Neuronal stem cell (in vitro differentiated cells): ENCODE measurements around the gene MYOG.

Experiments
- DNase-seq: peaks from one replicate; pipeline ENCODE4 v3.0.0-alpha.2; 2013; ENCODE audit warnings: low spot score
- H2AFZ ChIP-seq: one replicate; pipeline ENCODE4 v1.6.1; 2013; ENCODE audit warnings: mild to moderate bottlenecking, low read length, inconsistent platforms
- H2AK5ac ChIP-seq: 2 replicates; pipeline ENCODE4 v1.6.1; 2013; ENCODE audit warnings: low read depth, mild to moderate bottlenecking, inconsistent platforms, low read length, moderate library complexity, mixed read lengths
- H2BK120ac ChIP-seq: 2 replicates; pipeline ENCODE4 v1.6.1; 2013; ENCODE audit warnings: low read depth, mild to moderate bottlenecking, inconsistent platforms, low read length, moderate library complexity, mixed read lengths
- H2BK12ac ChIP-seq: one replicate; pipeline ENCODE4 v1.6.1; 2013; ENCODE audit warnings: low read length, inconsistent platforms
- H2BK15ac ChIP-seq: 2 replicates; pipeline ENCODE4 v1.6.1; 2013; ENCODE audit warnings: mild to moderate bottlenecking, low read length, inconsistent platforms, mixed read lengths
- H2BK5ac ChIP-seq: one replicate; pipeline ENCODE4 v1.6.1; 2013; ENCODE audit warnings: inconsistent platforms, mild to moderate bottlenecking, low read length, moderate library complexity
- H3K14ac ChIP-seq: one replicate; pipeline ENCODE4 v1.6.1; 2013; ENCODE audit warnings: low read length, inconsistent platforms
- H3K18ac ChIP-seq: 2 replicates; pipeline ENCODE4 v1.6.1; 2013; ENCODE audit warnings: low read length, inconsistent platforms
- H3K23ac ChIP-seq: 2 replicates; pipeline ENCODE4 v1.6.1; 2013; ENCODE audit warnings: low read depth, mild to moderate bottlenecking, mixed read lengths, low read length, inconsistent platforms; ENCODE audit not compliant: poor library complexity
- H3K27ac ChIP-seq: replicated peaks from 3 replicates; pipeline ENCODE4 v1.5.1; 2013; ENCODE audit warnings: low read length, inconsistent platforms
- H3K27me3 ChIP-seq, 3 experiments: 2 replicates each; pipeline ENCODE4 v1.6.1; 2013; ENCODE audit warnings: low read length in 3 of 3, mild to moderate bottlenecking in 2 of 3, inconsistent platforms in 1 of 3, low read depth in 1 of 3, mixed read lengths in 1 of 3, moderate library complexity in 1 of 3; ENCODE audit not compliant: control insufficient read depth in 3 of 3, insufficient read depth in 3 of 3
- H3K36me3 ChIP-seq, 2 donors: replicated peaks in 1 of 2; 2 replicates each; pipeline ENCODE4 v1.6.1; 2013; ENCODE audit warnings: low read length in 2 of 2; ENCODE audit not compliant: control insufficient read depth in 2 of 2, insufficient read depth in 2 of 2
- H3K4ac ChIP-seq: 2 replicates; pipeline ENCODE4 v1.6.1; 2013; ENCODE audit warnings: inconsistent platforms, mild to moderate bottlenecking, low read length, moderate library complexity
- H3K4me1 ChIP-seq, 2 donors: 1 replicate in 1 of 2; 2 replicates in 1 of 2; pipeline ENCODE4 v1.6.1; 2013; ENCODE audit warnings: low read length in 2 of 2, low read depth in 1 of 2; ENCODE audit not compliant: control insufficient read depth in 2 of 2, insufficient read depth in 1 of 2
- H3K4me2 ChIP-seq: one replicate; pipeline ENCODE4 v1.6.1; 2013; ENCODE audit warnings: mild to moderate bottlenecking, low read length, inconsistent platforms; ENCODE audit not compliant: insufficient read depth, poor library complexity, severe bottlenecking
- H3K4me3 ChIP-seq, 2 donors: 2 replicates each; pipeline ENCODE4 v1.5.1; 2013; ENCODE audit warnings: low read length in 2 of 2, mild to moderate bottlenecking in 2 of 2, inconsistent platforms in 1 of 2, moderate library complexity in 1 of 2
- H3K79me1 ChIP-seq: one replicate; pipeline ENCODE4 v1.6.1; 2013; ENCODE audit warnings: low read depth, mild to moderate bottlenecking, inconsistent platforms, low read length, moderate library complexity
- H3K9ac ChIP-seq: one replicate; pipeline ENCODE4 v1.6.1; 2013; ENCODE audit warnings: mild to moderate bottlenecking, low read depth, low read length, inconsistent platforms; ENCODE audit not compliant: poor library complexity
- H3K9me3 ChIP-seq, 2 donors: replicated peaks in 1 of 2; 2 replicates each; pipeline versions ENCODE3 to v1.6.1; 2013; ENCODE audit warnings: low read length in 2 of 2, mild to moderate bottlenecking in 2 of 2, inconsistent platforms in 1 of 2, low read depth in 1 of 2, mixed read lengths in 1 of 2, moderate library complexity in 1 of 2; ENCODE audit not compliant: control insufficient read depth in 2 of 2, insufficient read depth in 1 of 2
- H4K8ac ChIP-seq: one replicate; pipeline ENCODE4 v1.6.1; 2013; ENCODE audit warnings: low read depth, mild to moderate bottlenecking, inconsistent platforms, low read length, moderate library complexity
- H4K91ac ChIP-seq: one replicate; pipeline ENCODE4 v1.6.1; 2013; ENCODE audit warnings: low read length, low read depth, mild to moderate bottlenecking, inconsistent platforms; ENCODE audit not compliant: poor library complexity
- WGBS, 2 donors: extraction: QIAGEN DNeasy Blood & Tissue Kit; methylation state at CpG; one replicate each; pipeline ENCODE4 v1.1.7; 2013; ENCODE audit warnings: missing lambda C conversion rate in 2 of 2, mixed read lengths in 1 of 2; ENCODE audit not compliant: insufficient read length in 2 of 2, insufficient replicate concordance in 1 of 2; ENCODE audit errors: extremely low coverage in 2 of 2; 5-methylcytosine and 5-hydroxymethylcytosine counted together

Gene MYOG

DNA sequence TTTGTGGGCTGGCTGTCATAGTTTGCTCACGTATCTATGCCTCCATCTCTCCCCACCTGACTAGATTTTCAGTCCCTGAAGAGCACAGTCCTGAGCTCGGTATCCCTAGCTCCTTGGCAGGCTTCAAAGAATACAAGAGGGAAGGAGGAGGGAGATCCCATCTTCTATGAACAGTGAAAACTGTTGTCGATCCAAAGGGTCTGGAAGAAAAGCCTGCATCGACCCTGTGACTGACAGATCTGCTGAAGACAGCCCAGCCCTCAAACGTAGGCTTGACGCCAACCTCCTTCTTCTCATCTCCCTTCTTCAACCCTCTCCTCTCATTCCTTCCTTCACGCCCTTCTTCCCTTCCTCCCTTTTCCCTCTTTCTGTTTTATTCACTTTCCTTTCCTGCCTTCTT, 28.4 kb upstream of the MYOG start:
- 92% methylated on average over 1 of the region's 7 CpGs; no CpG with 5 or more reads in 1 of the 2 donors for WGBS, 2 donors
- H2BK12ac ChIP-seq = no peak overlapping the region
- no peak overlapping the region for H4K91ac ChIP-seq
- peaks cover 0 to 2% of the 10 kb centered on the region in 2 donors for H3K4me1 ChIP-seq
- H3K36me3 ChIP-seq = no peaks in the 10 kb centered on the region
- no peak overlapping the region for H2BK15ac ChIP-seq
- DNase-seq = no peak
- H3K9me3 ChIP-seq = no peaks in the 10 kb centered on the region
- H2AK5ac ChIP-seq = no peak overlapping the region
- H2AFZ ChIP-seq = no peak overlapping the region
- H4K8ac ChIP-seq = no peak overlapping the region
- H3K23ac ChIP-seq = no peak overlapping the region
- no peak overlapping the region for H3K4me3 ChIP-seq
- H3K4me2 ChIP-seq = no peak overlapping the region
- no peak overlapping the region for H3K4ac ChIP-seq
- H3K18ac ChIP-seq = no peak overlapping the region
- H2BK120ac ChIP-seq = no peak overlapping the region
- no peaks in the 10 kb centered on the region for H3K79me1 ChIP-seq
- H3K27me3 ChIP-seq = peaks cover 0 to 53% (median 5%) of the 10 kb centered on the region in 3 experiments
- H3K14ac ChIP-seq = no peak overlapping the region
- H2BK5ac ChIP-seq = no peak overlapping the region
- H3K27ac ChIP-seq = no peak overlapping the region
- H3K9ac ChIP-seq = no peak overlapping the region

DNA sequence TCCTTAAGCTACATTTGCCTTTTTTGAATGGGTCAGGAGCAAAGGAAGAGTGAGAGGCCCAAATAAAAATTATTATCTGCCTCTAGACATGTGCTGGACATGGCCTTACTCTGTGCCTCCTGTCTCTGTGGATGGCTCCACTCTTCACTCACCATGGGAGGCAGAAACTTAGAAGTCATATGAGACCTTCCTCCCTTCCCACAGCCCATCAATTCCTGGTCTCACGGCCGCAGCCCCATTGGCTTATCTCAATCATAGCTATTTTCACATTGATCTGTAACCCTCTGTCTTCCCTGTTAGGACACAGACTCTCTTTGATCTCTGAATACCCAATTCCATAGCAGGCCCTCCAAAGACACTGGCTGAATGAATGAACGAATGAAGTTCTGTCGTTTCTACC, 27.5 kb upstream of the MYOG start:
- no peak overlapping the region for H3K23ac ChIP-seq

DNA sequence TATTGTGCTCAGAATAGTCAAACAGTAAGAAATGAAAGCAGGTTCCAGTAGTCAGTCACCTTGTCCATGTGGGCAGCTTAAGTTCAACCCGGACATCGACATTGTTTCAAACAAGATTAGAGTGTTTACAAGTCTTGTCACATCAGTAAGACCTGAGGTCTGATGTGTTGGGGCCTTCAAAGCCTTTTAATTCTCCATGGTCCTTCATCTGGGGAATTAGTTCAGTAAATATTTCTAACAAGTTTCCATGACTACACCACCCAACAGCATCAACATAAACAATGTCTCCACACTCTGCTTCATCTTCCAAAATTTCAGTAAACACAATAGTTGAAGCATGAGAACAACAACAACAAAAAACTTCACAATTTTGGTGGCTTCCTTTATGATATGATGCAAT, 26.7 kb upstream of the MYOG start:
- WGBS, 2 donors = no CpG with 5 or more reads among the region's 2 CpGs
- H2BK5ac ChIP-seq = no peak overlapping the region
- H2BK12ac ChIP-seq = no peak overlapping the region
- H3K4ac ChIP-seq = no peak overlapping the region
- no peak overlapping the region for H2AK5ac ChIP-seq
- no peak overlapping the region for H2BK15ac ChIP-seq
- H4K8ac ChIP-seq = no peak overlapping the region
- no peak overlapping the region for H3K14ac ChIP-seq
- H4K91ac ChIP-seq = no peak overlapping the region
- H3K79me1 ChIP-seq = no peaks in the 10 kb centered on the region
- H3K4me2 ChIP-seq = no peak overlapping the region
- H3K9me3 ChIP-seq = no peaks in the 10 kb centered on the region
- H2BK120ac ChIP-seq = no peak overlapping the region
- H3K9ac ChIP-seq = no peak overlapping the region
- no peak overlapping the region for H3K18ac ChIP-seq
- peaks cover 0 to 45% (median 1%) of the 10 kb centered on the region in 3 experiments for H3K27me3 ChIP-seq
- no peak overlapping the region for H3K27ac ChIP-seq
- H3K4me3 ChIP-seq = no peak overlapping the region
- no peaks in the 10 kb centered on the region for H3K4me1 ChIP-seq
- H3K23ac ChIP-seq = no peak overlapping the region
- no peak for DNase-seq
- no peaks in the 10 kb centered on the region for H3K36me3 ChIP-seq
- H2AFZ ChIP-seq = no peak overlapping the region

More for the DNA sequence above, 27.5 kb upstream of the MYOG start:
- peaks cover 0 to 2% of the 10 kb centered on the region in 2 donors for H3K4me1 ChIP-seq
- H3K18ac ChIP-seq = no peak overlapping the region
- no peak overlapping the region for H2BK120ac ChIP-seq
- H3K27me3 ChIP-seq = peaks cover 0 to 48% (median 4%) of the 10 kb centered on the region in 3 experiments
- H3K9me3 ChIP-seq = no peaks in the 10 kb centered on the region
- H4K91ac ChIP-seq = no peak overlapping the region
- H3K4me2 ChIP-seq = no peak overlapping the region
- no CpG with 5 or more reads among the region's 4 CpGs for WGBS, 2 donors
- DNase-seq = no peak
- H2BK5ac ChIP-seq = no peak overlapping the region
- H4K8ac ChIP-seq = no peak overlapping the region
- no peak overlapping the region for H3K4me3 ChIP-seq
- no peak overlapping the region for H3K9ac ChIP-seq
- no peak overlapping the region for H2AFZ ChIP-seq
- no peaks in the 10 kb centered on the region for H3K36me3 ChIP-seq
- no peak overlapping the region for H2AK5ac ChIP-seq
- H2BK12ac ChIP-seq = no peak overlapping the region
- H3K79me1 ChIP-seq = no peaks in the 10 kb centered on the region
- no peak overlapping the region for H3K4ac ChIP-seq
- H3K27ac ChIP-seq = no peak overlapping the region
- H2BK15ac ChIP-seq = no peak overlapping the region
- no peak overlapping the region for H3K14ac ChIP-seq

DNA sequence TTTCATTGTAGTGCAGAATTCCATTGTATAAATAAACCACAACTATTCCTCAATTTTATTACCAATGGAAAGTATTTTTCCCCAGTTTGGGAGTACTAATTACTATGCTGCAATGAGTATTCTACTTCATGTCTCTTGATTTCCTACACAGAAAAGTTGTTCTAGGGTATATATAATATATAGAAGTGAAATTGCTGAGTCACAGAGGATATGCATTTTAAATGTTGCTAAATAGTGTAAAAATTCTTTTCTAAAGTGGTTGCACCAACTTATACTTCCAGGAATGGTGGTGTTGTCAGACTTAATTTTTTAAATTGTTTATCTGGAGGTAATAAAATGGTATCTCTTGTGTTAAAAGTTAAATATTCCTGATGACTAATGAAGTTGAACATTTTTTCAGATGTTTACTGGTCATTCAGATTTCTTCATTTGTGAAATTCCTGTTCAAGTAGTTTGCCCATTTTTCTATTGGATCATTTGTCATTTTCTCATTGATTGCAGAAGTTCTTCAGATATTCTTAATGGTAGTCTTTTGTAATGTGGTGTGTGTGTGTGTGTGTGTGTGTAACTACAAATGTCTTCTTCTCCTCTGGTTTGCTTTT, 19.1 kb upstream of the MYOG start:
- Histone ChIP-seq H2AK5ac (no peak overlapping the region), H3K27me3 (no peaks in the 10 kb centered on the region), H2BK5ac (no peak overlapping the region)

More for the DNA sequence above, 19.1 kb upstream of the MYOG start:
- no peak overlapping the region for H3K14ac ChIP-seq
- H3K9ac ChIP-seq = no peak overlapping the region
- H3K27ac ChIP-seq = no peak overlapping the region
- H3K18ac ChIP-seq = no peak overlapping the region
- no peak overlapping the region for H3K23ac ChIP-seq
- no peak overlapping the region for H2BK12ac ChIP-seq
- no peak overlapping the region for H3K4ac ChIP-seq
- no peaks in the 10 kb centered on the region for H3K9me3 ChIP-seq
- no peak overlapping the region for H3K4me2 ChIP-seq
- H3K4me3 ChIP-seq = no peak overlapping the region
- no peak overlapping the region for H2AFZ ChIP-seq
- H4K8ac ChIP-seq = no peak overlapping the region
- no peak overlapping the region for H2BK120ac ChIP-seq
- no peak overlapping the region for H2BK15ac ChIP-seq
- H4K91ac ChIP-seq = no peak overlapping the region
- DNase-seq = no peak
- no peaks in the 10 kb centered on the region for H3K36me3 ChIP-seq
- H3K4me1 ChIP-seq = no peaks in the 10 kb centered on the region
- no peaks in the 10 kb centered on the region for H3K79me1 ChIP-seq
